Natural killer cell (primary cell): ENCODE data around the gene NAV2. TPM values are rescaled to one million over a fixed set of nuclear protein-coding genes. Genes with fewer than 3 reads are reported as not detected.

ENCODE experiments used
- ATAC-seq, 3 donors: fragments of 150-1000 bp in 2 of 3; fragments of 200-7000 bp in 1 of 3; cut with Tn5 transposase; 1 replicate in 1 of 3; 2 replicates in 2 of 3; pipeline ENCODE4 v1.10.0; 2021; ENCODE audit warnings: mild to moderate bottlenecking in 2 of 3, moderate library complexity in 2 of 3
- DNase-seq, 2 donors: peaks; one replicate each; pipeline versions ENCODE4 v3.0.0 to v3.0.0-alpha.2; 2013 to 2021; ENCODE audit warnings: mixed read lengths in 1 of 2
- H3K27ac ChIP-seq: one replicate; pipeline ENCODE4 v1.5.1; 2013; ENCODE audit warnings: mild to moderate bottlenecking, low read length
- H3K27me3 ChIP-seq: one replicate; pipeline ENCODE4 v1.6.1; 2013; ENCODE audit warnings: low read length; ENCODE audit not compliant: control insufficient read depth, insufficient read depth
- H3K36me3 ChIP-seq: one replicate; pipeline ENCODE4 v1.6.1; 2013; ENCODE audit warnings: low read length; ENCODE audit not compliant: control insufficient read depth, insufficient read depth
- H3K4me1 ChIP-seq: one replicate; pipeline ENCODE4 v1.6.1; 2013; ENCODE audit warnings: low read length; ENCODE audit not compliant: control insufficient read depth, insufficient read depth
- H3K4me3 ChIP-seq: one replicate; pipeline ENCODE4 v1.5.1; 2013; ENCODE audit warnings: low read length
- H3K9me3 ChIP-seq: one replicate; pipeline ENCODE4 v1.6.1; 2013; ENCODE audit warnings: low read length; ENCODE audit not compliant: control insufficient read depth, insufficient read depth
- H3K27ac Mint-ChIP-seq, 2 donors: one replicate each; pipeline ENCODE4 v1.8.0; 2022; ENCODE audit warnings: mild to moderate bottlenecking in 2 of 2, mixed read lengths in 2 of 2, moderate library complexity in 1 of 2
- H3K27me3 Mint-ChIP-seq, 2 donors: one replicate each; pipeline ENCODE4 v1.8.0; 2022; ENCODE audit warnings: low read depth in 2 of 2, mixed read lengths in 2 of 2
- H3K36me3 Mint-ChIP-seq: one replicate; pipeline ENCODE4 v1.8.0; 2022; ENCODE audit warnings: mixed read lengths
- H3K4me1 Mint-ChIP-seq, 2 donors: one replicate each; pipeline ENCODE4 v1.8.0; 2022; ENCODE audit warnings: mixed read lengths in 2 of 2
- H3K4me3 Mint-ChIP-seq: one replicate; pipeline ENCODE4 v1.8.0; 2022; ENCODE audit warnings: mild to moderate bottlenecking, moderate library complexity, mixed read lengths
- H3K9me3 Mint-ChIP-seq, 2 donors: one replicate each; pipeline ENCODE4 v1.8.0; 2022; ENCODE audit warnings: mixed read lengths in 2 of 2
- CTCF ChIP-seq: fragments of 200-600 bp; IDR thresholded peaks from one replicate; pipeline ENCODE4 v1.8.0; 2022; ENCODE audit warnings: antibody characterized with exemption
- WGBS: methylation state at CpG from one replicate; pipeline ENCODE4 v1.1.7; 2013; ENCODE audit warnings: missing lambda C conversion rate; ENCODE audit not compliant: insufficient coverage; 5-methylcytosine and 5-hydroxymethylcytosine counted together
- intact Hi-C: fragments of 100-400 bp; cut with micrococcal nuclease; formaldehyde crosslinking; loops from one replicate; pipeline ENCODE4 v1.14.2; 2022
- total RNA-seq, 4 donors: library from RNA; stranded (reverse); fragments of 120-200 nt in 1 of 4; gene quantifications; one replicate each; pipeline versions ENCODE4 v1.2.3 to v1.2.4, GENCODE V29; 2013 to 2022

NAV2 gene
- total RNA-seq, 3 donors from 2014 or later (not counting 1 experiment from before 2014, with no cell fraction given) = 0.14 to 1.6 (median 0.43) TPM

GRCh38 chr11:19816040-19816439 is 103.4 kb downstream of the NAV2 start:
- 80% methylated on average over 10 of the region's 10 CpGs for WGBS
- no peak overlapping the region for H3K27ac Mint-ChIP-seq
- H3K4me3 Mint-ChIP-seq = no peak overlapping the region
- intact Hi-C loops = no loop called here
- DNase-seq (no peak), ATAC-seq (no peak)
- H3K9me3 ChIP-seq = no peaks in the 10 kb centered on the region
- H3K36me3 Mint-ChIP-seq = no peaks in the 10 kb centered on the region
- H3K27me3 Mint-ChIP-seq = peaks cover 12 to 14% of the 10 kb centered on the region in 2 donors
- no peak overlapping the region for H3K4me3 ChIP-seq
- TF ChIP-seq CTCF = no peak
- no peaks in the 10 kb centered on the region for H3K9me3 Mint-ChIP-seq
- no peaks in the 10 kb centered on the region for H3K27me3 ChIP-seq
- H3K4me1 Mint-ChIP-seq = no peaks in the 10 kb centered on the region
- no peaks in the 10 kb centered on the region for H3K4me1 ChIP-seq
- H3K27ac ChIP-seq = no peak overlapping the region
- no peaks in the 10 kb centered on the region for H3K36me3 ChIP-seq

- no peaks in the 10 kb centered on the region for H3K9me3 ChIP-seq
- WGBS = 51% methylated on average over 4 of the region's 4 CpGs
- H3K4me1 ChIP-seq = no peaks in the 10 kb centered on the region
- TF ChIP-seq CTCF = no peak
- Mint-ChIP-seq H3K4me3 (no peak overlapping the region), H3K4me1 (no peaks in the 10 kb centered on the region), H3K36me3 (no peaks in the 10 kb centered on the region), H3K27me3 (peaks cover 11 to 14% of the 10 kb centered on the region in 2 donors), H3K27ac (no peak overlapping the region), H3K9me3 (no peaks in the 10 kb centered on the region)
- intact Hi-C loops = no loop called here
- DNase-seq = no peak
- no peaks in the 10 kb centered on the region for H3K36me3 ChIP-seq
- H3K27me3 ChIP-seq = no peaks in the 10 kb centered on the region
- no peak overlapping the region for H3K27ac ChIP-seq
- no peak for ATAC-seq
- H3K4me3 ChIP-seq = no peak overlapping the region
Observed at GRCh38 chr11:19816817-19817216, 104.2 kb downstream of the NAV2 start.

- Histone ChIP-seq H3K27me3 (no peaks in the 10 kb centered on the region), H3K4me3 (no peak overlapping the region), H3K9me3 (no peaks in the 10 kb centered on the region), H3K4me1 (no peaks in the 10 kb centered on the region), H3K27ac (no peak overlapping the region), H3K36me3 (no peaks in the 10 kb centered on the region)
- no peak overlapping the region for H3K4me3 Mint-ChIP-seq
- 89% methylated on average over 6 of the region's 6 CpGs for WGBS
- intact Hi-C loops = no loop called here
- TF ChIP-seq CTCF = no peak
- no peaks in the 10 kb centered on the region for H3K4me1 Mint-ChIP-seq
- no peak for DNase-seq
- peaks cover 11 to 14% of the 10 kb centered on the region in 2 donors for H3K27me3 Mint-ChIP-seq
- no peaks in the 10 kb centered on the region for H3K9me3 Mint-ChIP-seq
- H3K27ac Mint-ChIP-seq = no peak overlapping the region
- no peak for ATAC-seq
- H3K36me3 Mint-ChIP-seq = no peaks in the 10 kb centered on the region
Observed at GRCh38 chr11:19817265-19817851, 104.7 kb downstream of the NAV2 start.

- Histone ChIP-seq H3K4me1 (no peaks in the 10 kb centered on the region), H3K36me3 (no peaks in the 10 kb centered on the region), H3K27me3 (no peaks in the 10 kb centered on the region), H3K4me3 (no peak overlapping the region), H3K27ac (no peak overlapping the region), H3K9me3 (no peaks in the 10 kb centered on the region)
- H3K27me3 Mint-ChIP-seq = peaks cover 11 to 14% of the 10 kb centered on the region in 2 donors
- H3K4me1 Mint-ChIP-seq = no peaks in the 10 kb centered on the region
- no peak for DNase-seq
- H3K4me3 Mint-ChIP-seq = no peak overlapping the region
- H3K27ac Mint-ChIP-seq = no peak overlapping the region
- TF ChIP-seq CTCF = no peak
- no peak for ATAC-seq
- WGBS = 81% methylated on average over 3 of the region's 3 CpGs
- intact Hi-C loops = no loop called here
- no peaks in the 10 kb centered on the region for H3K9me3 Mint-ChIP-seq
- no peaks in the 10 kb centered on the region for H3K36me3 Mint-ChIP-seq
Observed at GRCh38 chr11:19817870-19818269, 105.2 kb downstream of the NAV2 start.
